ENCODE results near the gene TWIST2. TPM values are rescaled to one million over a fixed set of nuclear protein-coding genes. Genes with fewer than 3 reads are reported as not detected.

Gene TWIST2
- total RNA-seq, 1 donor from 2014 or later, result 12.9 TPM

GRCh38 chr2:238919307-238919706, 71.4 kb downstream of the TWIST2 start:
- no peak for DNase-seq (ENCODE audit: low spot score)

DNA sequence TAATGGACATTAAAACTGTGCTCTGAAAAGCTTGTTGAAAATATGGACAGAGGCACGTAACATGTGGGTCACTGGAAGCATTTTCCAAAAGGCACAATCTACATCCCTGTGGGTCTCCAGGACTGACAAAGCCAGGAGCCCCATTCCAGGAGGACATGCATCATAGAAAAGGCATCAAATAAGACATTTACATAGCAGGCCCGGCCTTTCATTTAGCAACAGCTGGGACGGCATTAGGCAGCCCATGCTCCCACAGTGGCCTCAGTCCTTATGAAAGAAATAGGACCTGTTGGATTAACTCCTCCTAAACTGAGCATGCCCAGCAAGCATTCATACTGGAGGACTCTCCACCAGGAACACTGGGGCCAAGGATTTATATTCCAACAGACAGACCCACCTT, 72.2 kb downstream of the TWIST2 start:
- DNase-seq (ENCODE audit: low spot score), result no peak

GRCh38 chr2:238920601-238921001, 72.7 kb downstream of the TWIST2 start:
- no peak for DNase-seq (ENCODE audit: low spot score)

DNA sequence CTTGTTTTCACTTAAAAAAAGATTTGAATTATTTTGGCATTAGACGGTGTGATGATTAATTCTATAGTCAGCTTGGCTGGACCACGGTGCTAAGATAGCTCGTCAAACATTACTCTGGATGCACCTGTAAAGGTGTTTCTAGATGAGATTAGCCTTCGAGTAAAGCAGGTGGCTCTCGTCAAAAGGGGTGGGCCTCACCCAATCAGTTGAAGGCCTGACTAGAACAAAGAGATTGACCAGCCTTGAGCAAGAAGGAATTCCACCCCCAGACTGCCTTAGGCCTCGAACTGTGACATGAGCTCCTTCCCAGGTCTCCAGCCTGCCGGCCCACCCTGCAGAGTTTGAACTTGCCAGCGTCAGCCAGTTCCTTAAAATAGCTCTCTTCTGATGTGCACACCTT, 73.4 kb downstream of the TWIST2 start:
- no peak for DNase-seq (ENCODE audit: low spot score)

GRCh38 chr2:238921681-238922319, 73.9 kb downstream of the TWIST2 start:
- no peak for DNase-seq (ENCODE audit: low spot score)

DNA sequence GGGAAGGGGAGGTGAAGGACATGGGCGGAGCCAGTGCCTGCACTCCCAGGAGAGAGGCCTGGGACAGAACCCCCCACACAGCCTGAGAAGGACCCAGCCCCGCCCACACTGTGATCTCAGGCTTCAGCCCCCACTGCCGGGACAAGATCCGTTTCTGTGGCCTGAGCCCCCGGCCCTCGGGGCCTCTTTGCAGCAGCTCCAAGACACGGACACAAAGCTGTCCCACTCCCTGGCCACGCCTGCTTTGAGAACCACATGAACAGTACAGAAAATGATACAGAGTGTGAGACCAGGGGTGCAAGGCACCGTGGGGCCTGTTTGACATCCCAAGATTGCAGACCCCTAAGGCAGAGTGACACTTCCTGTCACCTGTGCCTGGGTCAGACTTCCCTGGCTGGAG, 74.5 kb downstream of the TWIST2 start:
- DNase-seq (ENCODE audit: low spot score), result no peak

DNA sequence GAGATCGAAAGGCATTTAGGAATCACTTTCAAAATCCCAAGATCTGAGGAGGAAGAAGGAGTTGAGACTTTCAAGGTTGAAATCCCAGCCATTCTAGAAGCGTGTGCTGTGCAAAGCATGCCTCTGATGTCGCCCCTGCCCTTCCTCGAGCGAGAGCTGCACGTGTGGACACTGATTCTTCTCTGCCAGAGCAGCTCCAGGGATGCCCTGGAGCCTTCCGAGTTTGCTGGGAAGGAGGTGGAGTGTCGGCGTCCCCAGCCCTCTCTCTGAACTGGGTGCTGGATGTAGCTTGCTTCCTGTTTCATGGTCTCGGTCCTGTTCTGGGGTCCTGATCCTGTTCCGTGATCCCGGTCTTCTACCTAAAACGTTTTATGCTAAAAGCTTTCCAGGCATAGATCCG, 76.1 kb downstream of the TWIST2 start:
- DNase-seq (ENCODE audit: low spot score), result no peak

DNA sequence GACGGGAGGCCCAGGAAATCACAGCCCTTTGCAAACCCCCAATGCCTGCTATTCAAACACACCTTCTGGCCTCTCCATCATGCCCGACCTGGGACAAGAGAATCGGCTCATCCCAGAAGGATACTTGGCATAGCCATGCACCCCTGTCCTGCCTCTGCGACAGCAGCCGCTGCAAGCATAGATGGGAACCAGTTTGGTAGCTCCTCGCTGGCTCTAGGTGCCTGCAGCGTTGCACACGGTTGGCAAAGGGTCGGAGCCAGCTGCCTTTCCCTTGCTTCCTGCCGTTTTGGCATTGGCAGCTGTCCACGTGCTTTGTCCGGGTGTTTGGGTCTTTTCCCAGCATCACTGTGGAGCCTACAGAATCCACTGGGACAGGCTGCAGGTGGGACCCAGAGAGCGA, 76.9 kb downstream of the TWIST2 start:
- DNase-seq (ENCODE audit: low spot score), result no peak

DNA sequence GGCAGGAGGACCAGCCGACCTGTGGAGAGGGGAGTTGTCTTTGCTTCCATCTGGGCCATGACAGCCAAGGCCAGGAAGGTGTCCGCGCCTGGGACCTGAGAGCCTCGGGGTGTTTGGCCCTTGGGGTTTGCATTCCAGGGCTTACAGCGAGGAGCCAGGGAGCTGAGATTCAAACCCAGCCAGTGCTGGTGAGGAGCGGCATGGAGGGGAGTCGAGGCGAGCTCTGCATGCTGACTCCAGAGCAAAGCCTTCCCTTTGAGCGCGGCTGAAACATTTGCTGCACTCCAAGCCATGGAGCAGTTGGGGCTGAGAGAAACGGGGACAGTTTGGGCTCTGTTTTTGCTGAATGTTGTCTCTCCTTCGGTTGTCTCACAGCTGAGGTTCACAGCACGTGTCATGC, 77.4 kb downstream of the TWIST2 start:
- DNase-seq (ENCODE audit: low spot score), result no peak

DNA sequence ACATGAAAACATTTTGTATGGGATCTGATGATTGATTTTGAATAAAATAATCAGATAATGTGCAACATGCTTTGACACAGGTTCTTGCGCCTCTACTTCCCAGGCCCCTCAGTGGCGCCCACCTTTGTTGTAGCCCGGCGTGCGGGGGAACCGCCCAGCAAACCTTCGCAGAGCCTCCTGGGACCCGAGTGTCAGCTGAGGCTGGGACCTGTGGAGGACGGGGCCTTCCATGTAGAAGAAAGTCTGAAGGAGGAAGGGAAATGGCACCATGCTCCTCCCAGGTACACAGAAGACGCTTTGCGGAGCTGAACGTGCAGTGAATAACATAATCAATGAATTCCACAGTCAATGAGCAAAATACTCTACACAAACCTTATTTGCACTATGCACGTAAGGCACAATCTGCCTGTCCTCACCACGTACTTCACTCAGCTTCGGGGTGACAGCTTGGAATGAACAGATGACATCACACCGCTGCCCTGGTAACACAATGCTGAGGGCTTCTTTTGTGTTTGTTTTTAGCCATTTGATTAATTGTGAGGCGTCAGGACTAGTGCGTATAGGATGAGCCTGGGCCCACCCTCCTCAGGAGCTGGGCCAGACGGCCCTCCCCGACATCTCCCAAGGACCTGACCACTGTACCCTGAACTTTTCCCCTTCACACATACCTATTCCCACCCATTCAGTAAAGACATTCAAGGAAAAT, 78.1 kb downstream of the TWIST2 start:
- DNase-seq (ENCODE audit: low spot score), result no peak

DNA sequence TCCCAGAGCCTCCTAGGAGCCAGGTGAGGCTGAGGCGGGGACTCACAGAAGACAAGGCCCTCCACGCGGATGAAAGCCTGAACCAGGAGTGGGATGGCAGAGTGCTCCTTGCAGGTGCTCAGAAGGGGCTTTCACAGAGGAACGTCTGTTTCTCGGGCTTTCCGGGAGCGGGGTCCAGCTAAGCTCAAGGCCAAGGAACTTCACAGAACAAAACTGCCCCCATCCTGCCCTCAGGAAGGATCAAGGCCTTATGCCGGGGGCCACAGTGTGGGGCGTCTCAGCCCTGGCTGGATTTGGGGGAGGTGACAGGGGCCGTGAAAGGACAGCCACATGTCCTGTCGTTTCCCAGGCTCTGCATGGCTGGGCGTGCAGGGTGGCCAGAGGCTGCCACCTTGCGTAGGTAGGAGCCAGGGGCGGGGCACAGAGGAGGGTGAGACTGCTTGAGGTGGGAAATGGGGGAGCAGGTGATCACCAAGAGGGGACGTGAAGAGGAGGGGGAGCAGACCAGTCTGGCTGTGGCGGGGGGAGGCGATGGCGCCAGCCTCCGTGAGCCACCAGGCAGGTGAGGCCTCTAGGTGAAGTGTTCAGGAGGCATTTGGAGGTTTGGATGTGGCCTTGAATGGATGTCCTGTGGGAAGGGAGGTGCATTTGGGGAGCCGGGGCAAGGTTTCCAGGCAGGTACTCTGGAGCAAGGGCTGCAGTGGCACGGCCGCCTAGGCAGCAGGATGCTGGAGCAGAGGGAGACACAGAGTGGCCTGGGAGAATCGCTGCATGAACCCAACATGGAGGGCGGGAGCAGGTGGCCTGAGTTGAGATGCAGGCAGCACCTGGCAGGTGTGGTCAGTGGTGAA, 79.1 kb downstream of the TWIST2 start:
- DNase-seq (ENCODE audit: low spot score), result no peak

GRCh38 chr2:238927746-238928519, 80.0 kb downstream of the TWIST2 start:
- DNase-seq (ENCODE audit: low spot score), result no peak

- DNase-seq (ENCODE audit: low spot score), result no peak
Observed at GRCh38 chr2:238928520-238929241, 80.8 kb downstream of the TWIST2 start.

GRCh38 chr2:238929242-238930081, 81.6 kb downstream of the TWIST2 start:
- DNase-seq (ENCODE audit: low spot score), result peak; percentile 66

DNA sequence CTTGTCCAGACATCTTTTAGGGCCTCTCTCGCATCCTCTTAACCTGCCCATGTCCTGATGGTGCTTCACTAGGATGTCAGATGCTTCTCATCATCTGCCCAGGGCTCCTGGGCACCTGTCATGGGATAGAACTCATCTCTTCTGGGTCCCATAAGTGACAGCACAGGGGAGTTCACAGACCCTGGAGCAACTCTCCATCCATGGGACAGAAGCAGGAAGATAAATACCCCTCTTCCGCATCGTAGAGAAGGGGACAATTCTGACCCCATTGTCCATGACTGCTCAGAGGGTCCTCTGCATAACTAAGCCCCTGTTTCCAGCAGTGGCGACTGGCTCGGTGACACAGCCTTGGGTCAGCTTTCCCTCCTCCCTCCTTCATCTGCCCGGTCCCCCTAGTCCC, 82.3 kb downstream of the TWIST2 start:
- DNase-seq (ENCODE audit: low spot score), result peak; percentile 34

GRCh38 chr2:238936162-238937052, 88.5 kb downstream of the TWIST2 start:
- DNase-seq (ENCODE audit: low spot score), result peak; percentile 35

- peak; percentile 42 for DNase-seq (ENCODE audit: low spot score)
Observed at GRCh38 chr2:238938003-238938400, 90.1 kb downstream of the TWIST2 start.

DNA sequence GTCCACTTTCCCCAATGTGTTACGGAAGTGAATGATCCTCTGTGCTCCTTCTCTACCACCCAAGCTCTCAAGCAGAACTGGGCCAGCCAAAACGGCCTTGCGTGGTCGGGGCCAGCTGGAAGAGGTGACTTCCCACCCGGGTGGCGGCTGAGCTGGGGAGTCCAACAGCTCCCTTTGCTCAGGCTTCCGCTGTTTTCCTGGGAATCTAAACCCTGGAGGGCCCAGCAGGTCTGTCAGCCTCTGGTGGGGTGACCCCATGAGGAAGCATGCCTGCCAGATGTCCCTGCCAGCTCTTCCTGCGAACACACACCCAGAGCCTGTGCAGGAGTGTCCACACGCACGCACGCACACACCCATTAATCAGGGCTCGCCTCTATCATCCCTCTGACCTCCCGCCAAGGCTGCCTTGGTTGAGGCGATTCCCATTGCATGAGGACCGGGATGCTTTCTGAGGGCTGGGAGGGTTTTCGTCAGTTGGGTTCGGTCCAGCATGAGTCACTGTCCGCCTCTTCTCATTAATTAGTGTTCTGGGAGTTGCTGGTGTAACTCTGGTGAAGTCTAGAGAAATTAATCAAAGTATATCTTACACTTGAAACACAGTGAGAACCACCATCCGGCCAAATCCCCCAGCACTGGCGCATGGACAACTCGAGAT, 90.6 kb downstream of the TWIST2 start:
- DNase-seq (ENCODE audit: low spot score), result peak; percentile 88

GRCh38 chr2:238939074-238939473, 91.2 kb downstream of the TWIST2 start:
- DNase-seq (ENCODE audit: low spot score), result peak; percentile 66
